Activated naive CD8-positive, alpha-beta T cell treated with anti-CD3 and anti-CD28 coated beads, Interleukin-2, amount 10 ng/mL, durations not matched to agents 7 days and 5 days (primary cell): Measurements from ENCODE around the gene ALOX15B. TPM values are rescaled to one million over a fixed set of nuclear protein-coding genes. Genes with fewer than 3 reads are reported as not detected.
"Not testable (repeated sequence)": the region's sequence is repeated elsewhere in the genome, so short reads cannot be mapped to it uniquely, and the experiment has no call there.

Experiments used
- ATAC-seq: fragments of 150-1000 bp; cut with Tn5 transposase; one replicate; pipeline ENCODE4 v1.10.0; 2021; ENCODE audit warnings: low read depth, moderate library complexity
- POLR2A ChIA-PET: fragments of 350-600 bp; sonication (Branson Sonifier 250); formaldehyde crosslinking; loops from one replicate; lab custom pipeline; 2021; ENCODE audit warnings: antibody characterized with exemption; lab: Charles Lee
- DNase-seq: peaks from one replicate; pipeline ENCODE4 v3.0.0; 2021
- H3K27ac Mint-ChIP-seq: one replicate; pipeline ENCODE4 v1.8.0; 2022; ENCODE audit warnings: mild to moderate bottlenecking, mixed read lengths
- H3K27me3 Mint-ChIP-seq: one replicate; pipeline ENCODE4 v1.8.0; 2022; ENCODE audit warnings: mild to moderate bottlenecking, moderate library complexity, mixed read lengths
- H3K36me3 Mint-ChIP-seq: one replicate; pipeline ENCODE4 v1.8.0; 2021; ENCODE audit warnings: mild to moderate bottlenecking, mixed read lengths
- H3K4me1 Mint-ChIP-seq: one replicate; pipeline ENCODE4 v1.8.0; 2021; ENCODE audit warnings: mixed read lengths
- H3K4me3 Mint-ChIP-seq: one replicate; pipeline ENCODE4 v1.8.0; 2022; ENCODE audit warnings: mild to moderate bottlenecking, moderate library complexity, mixed read lengths
- H3K9me3 Mint-ChIP-seq: one replicate; pipeline ENCODE4 v1.8.0; 2021; ENCODE audit warnings: mixed read lengths
- total RNA-seq, 2 experiments: library from RNA; stranded (reverse); gene quantifications; one replicate each; pipeline ENCODE4 v1.2.3, GENCODE V29; 2021

The ALOX15B gene
- total RNA-seq, 2 experiments from 2014 or later: not detected

DNA sequence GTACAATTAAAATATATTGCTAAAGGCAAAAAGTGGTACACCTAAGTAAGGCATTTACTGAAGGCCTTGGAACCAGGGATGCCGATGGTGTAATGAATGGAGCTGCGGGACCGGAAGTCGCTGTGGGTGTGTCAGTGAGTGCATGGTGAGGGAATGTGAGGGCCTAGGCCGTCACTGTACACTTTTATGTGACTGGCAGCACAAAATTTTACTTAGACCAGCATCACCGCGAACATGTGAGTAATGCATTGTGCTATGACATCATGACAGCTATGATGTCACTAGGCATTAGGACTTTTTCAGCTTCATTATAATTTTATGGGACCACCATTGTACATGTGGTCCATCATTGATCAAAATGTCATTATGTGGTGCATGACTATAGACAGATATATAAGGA lies 14.7 kb downstream of the ALOX15B start:
- no peak for DNase-seq
- Mint-ChIP-seq H3K27me3 (peaks cover 20% of the 10 kb centered on the region), H3K4me1 (peaks cover 18% of the 10 kb centered on the region), H3K4me3 (no peak overlapping the region), H3K36me3 (no peaks in the 10 kb centered on the region), H3K27ac (no peak overlapping the region), H3K9me3 (no peaks in the 10 kb centered on the region)
- POLR2A ChIA-PET: no interaction called here
- no peak for ATAC-seq

DNA sequence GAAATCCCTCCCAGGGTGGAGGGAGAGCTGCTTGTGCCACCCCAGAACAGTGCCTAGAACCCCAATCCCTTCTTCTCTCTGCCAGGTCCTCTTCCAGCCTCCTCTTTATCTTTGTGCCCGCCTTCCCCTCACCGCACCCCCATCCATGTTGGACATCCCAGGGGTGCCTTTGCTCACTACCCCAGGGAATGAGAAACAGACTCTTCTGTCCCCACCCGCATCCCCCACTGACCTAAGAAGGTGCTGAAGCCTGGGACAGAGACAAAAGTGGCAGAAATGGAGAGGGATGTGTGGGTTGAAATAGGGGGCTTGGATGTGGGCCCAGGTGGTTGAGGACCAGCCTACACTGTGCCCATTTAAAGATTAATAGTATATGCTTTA lies 17.0 kb downstream of the ALOX15B start:
- H3K27ac Mint-ChIP-seq: no peak overlapping the region
- H3K9me3 Mint-ChIP-seq: no peaks in the 10 kb centered on the region
- DNase-seq: peak; percentile 8
- no peaks in the 10 kb centered on the region for H3K36me3 Mint-ChIP-seq
- H3K4me1 Mint-ChIP-seq: peaks cover 22% of the 10 kb centered on the region
- POLR2A ChIA-PET: no interaction called here
- no peak overlapping the region for H3K4me3 Mint-ChIP-seq
- ATAC-seq: no peak
- peaks cover 37% of the 10 kb centered on the region for H3K27me3 Mint-ChIP-seq

DNA sequence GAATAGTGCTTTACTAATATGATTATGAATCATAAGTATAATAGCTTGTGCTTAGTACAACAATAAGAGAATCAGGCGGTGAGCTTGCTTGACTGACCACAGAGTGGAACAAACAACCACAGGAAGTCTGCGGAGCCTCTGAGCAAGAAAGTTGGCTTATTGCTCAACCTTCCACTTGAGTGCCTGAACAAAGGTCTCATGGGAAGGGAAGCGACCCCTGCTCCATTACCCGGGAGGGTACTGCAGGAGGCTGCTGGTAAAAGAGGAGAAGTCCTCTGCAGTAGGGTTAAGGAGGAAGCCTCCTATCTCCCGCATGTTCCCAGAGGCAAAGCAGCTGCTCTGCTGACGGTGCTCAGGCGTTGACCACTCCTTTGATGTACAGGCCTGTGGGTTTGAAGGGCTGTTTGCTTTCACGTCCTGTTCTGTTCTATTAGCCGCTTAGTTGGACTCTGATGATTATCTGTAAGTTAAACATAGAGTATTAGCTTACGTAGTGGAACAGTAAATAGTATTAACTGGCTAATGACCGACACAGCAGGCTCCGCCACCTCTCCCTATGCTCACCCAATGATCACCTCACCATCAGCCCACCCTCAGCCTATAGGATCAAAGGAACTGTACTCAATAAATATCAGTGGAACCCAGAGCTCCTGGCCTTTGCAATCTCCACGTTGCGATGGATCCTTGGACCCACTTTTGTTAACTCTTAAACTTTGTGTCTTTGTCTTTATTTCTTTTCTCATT lies 17.5 kb downstream of the ALOX15B start:
- H3K9me3 Mint-ChIP-seq: no peaks in the 10 kb centered on the region
- H3K27me3 Mint-ChIP-seq: peaks cover 42% of the 10 kb centered on the region
- H3K36me3 Mint-ChIP-seq: no peaks in the 10 kb centered on the region
- H3K4me1 Mint-ChIP-seq: peaks cover 22% of the 10 kb centered on the region
- ATAC-seq (peak; percentile 40), DNase-seq (peak; percentile 38)
- no peak overlapping the region for H3K4me3 Mint-ChIP-seq
- no peak overlapping the region for H3K27ac Mint-ChIP-seq
- POLR2A ChIA-PET: no interaction called here

DNA sequence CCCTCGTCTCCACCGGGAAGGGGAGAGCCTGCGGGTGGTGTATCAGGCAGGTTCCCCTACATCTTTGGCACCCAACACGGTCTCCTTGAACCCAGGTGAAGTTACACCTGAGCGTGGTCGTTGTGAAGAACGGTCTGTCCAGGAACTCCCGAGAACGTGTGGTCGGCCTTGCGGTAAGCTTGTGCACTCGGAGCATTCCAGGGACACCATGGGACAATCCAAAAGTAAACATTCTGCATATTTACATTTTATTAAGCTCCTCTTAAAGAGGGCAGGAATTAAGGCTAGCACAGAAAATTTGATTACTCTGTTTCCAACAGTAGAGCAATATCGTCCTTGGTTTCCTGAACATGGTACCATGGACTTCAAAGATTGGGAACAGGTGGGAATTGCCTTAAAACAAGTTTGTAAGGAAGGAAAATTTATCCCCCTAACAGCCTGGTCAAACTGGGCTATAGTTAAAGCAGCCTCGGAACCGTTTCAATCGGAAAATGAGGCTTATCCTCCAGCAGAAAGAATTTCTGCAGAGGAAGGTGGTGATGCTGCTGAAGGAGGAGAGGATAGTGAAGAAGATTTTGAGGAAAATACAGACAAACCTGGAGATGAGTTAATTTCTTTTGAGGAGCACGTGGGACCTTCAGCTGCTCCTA lies 18.2 kb downstream of the ALOX15B start:
- POLR2A ChIA-PET: interaction anchor here (1.3 kb wide), 1 partner anchor 200 kb away, joined by 3 read pairs; the partner anchor contains the start of gene NAA38
- H3K36me3 Mint-ChIP-seq: no peaks in the 10 kb centered on the region
- no peak overlapping the region for H3K27ac Mint-ChIP-seq
- ATAC-seq (no peak), DNase-seq (no peak)
- H3K27me3 Mint-ChIP-seq: peaks cover 48% of the 10 kb centered on the region
- peaks cover 22% of the 10 kb centered on the region for H3K4me1 Mint-ChIP-seq
- no peak overlapping the region for H3K4me3 Mint-ChIP-seq
- no peaks in the 10 kb centered on the region for H3K9me3 Mint-ChIP-seq

DNA sequence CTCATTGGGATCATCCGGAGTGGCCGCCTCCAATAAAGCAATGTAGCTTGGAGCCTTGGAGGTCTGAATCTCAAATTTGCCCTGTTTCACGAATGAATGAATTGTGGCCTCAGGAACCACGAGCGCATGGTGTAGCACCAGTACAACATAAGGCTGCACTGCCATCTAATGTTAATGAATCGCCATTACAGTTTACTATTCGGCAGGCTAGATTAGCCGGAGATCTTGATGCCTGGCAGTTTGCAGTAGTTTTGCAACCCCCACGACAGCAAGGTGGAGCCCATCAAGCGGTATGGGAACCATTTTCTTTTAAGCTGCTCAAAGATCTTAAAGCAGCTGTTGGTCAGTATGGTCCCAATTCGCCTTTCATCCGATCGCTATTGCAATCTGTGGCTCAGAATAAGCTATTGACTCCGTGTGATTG lies 18.8 kb downstream of the ALOX15B start:
- POLR2A ChIA-PET: interaction anchor here (1.3 kb wide), 1 partner anchor 201 kb away, joined by 3 read pairs; the partner anchor contains the start of gene NAA38

DNA sequence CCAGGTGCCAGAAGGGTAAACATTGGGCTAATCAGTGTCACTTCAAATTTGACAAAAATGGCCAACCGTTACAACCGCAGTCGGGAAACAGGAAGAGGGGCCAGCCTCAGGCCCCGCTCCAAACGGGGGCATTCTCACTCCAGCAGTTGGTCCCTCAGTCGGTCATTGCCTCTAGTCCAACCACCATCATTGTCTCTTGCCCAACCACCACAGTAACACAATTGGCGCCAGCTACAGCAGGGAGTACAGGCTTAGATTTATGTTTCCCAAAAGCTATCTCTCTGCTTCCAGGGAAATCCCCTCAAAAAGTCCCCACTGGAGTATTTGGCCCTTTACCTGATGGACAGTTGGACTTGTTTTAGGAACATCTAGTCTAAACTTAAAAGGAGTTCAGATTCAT lies 20.3 kb downstream of the ALOX15B start:
- no peak overlapping the region for H3K27ac Mint-ChIP-seq
- peaks cover 65% of the 10 kb centered on the region for H3K27me3 Mint-ChIP-seq
- H3K9me3 Mint-ChIP-seq: no peaks in the 10 kb centered on the region
- peaks cover 22% of the 10 kb centered on the region for H3K4me1 Mint-ChIP-seq
- POLR2A ChIA-PET: no interaction called here
- no peaks in the 10 kb centered on the region for H3K36me3 Mint-ChIP-seq
- DNase-seq (no peak), ATAC-seq (no peak)
- no peak overlapping the region for H3K4me3 Mint-ChIP-seq

More for the DNA sequence above, 18.8 kb downstream of the ALOX15B start:
- Mint-ChIP-seq H3K4me3 (no peak overlapping the region), H3K4me1 (peaks cover 22% of the 10 kb centered on the region), H3K9me3 (no peaks in the 10 kb centered on the region), H3K27ac (no peak overlapping the region), H3K27me3 (peaks cover 53% of the 10 kb centered on the region), H3K36me3 (no peaks in the 10 kb centered on the region)
- DNase-seq: peak; percentile 40
- peak; percentile 79 for ATAC-seq

DNA sequence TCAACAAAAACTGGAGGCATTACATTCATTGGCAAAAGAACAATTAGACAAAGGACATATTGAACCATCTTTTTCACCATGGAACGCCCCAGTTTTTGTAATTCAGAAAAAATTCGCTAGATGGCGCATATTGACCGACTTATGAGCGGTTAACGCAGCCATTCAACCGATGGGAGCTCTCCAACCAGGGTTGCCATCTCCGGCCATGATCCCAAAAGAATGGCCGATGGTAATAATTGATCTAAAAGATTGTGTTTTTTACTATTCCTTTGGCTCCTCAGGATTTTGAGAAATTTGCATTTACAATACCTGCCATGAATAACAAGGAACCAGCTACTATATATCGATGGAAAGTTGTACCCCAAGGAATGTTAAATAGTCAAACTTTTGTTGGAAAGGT lies 21.4 kb downstream of the ALOX15B start:
- no peak overlapping the region for H3K4me3 Mint-ChIP-seq
- no peaks in the 10 kb centered on the region for H3K9me3 Mint-ChIP-seq
- POLR2A ChIA-PET: interaction anchor here (1.0 kb wide), 1 partner anchor 14 kb away, joined by 3 read pairs; no protein-coding TSS in a partner anchor
- peaks cover 22% of the 10 kb centered on the region for H3K4me1 Mint-ChIP-seq
- H3K27me3 Mint-ChIP-seq: peaks cover 70% of the 10 kb centered on the region
- no peak overlapping the region for H3K27ac Mint-ChIP-seq
- H3K36me3 Mint-ChIP-seq: no peaks in the 10 kb centered on the region
- ATAC-seq: peak; percentile 33
- DNase-seq: no peak

DNA sequence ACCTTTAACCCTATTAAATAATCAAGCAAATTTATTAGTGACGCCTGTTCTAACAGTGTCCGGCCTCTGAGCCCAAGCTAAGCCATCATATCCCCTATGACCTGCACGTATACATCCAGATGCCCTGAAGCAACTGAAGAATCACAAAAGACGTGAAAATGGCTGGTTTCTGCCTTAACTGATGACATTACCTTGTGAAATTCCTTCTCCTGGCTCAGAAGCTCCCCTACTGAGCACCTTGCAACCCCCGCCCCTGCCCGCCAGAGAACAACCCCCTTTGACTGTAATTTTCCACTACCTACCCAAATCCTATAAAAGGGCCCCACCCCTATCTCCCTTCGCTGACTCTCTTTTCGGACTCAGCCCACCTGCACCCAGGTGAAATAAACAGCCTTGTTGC lies 23.0 kb downstream of the ALOX15B start:
- peaks cover 63% of the 10 kb centered on the region for H3K27me3 Mint-ChIP-seq
- ATAC-seq, DNase-seq, H3K27ac Mint-ChIP-seq, POLR2A ChIA-PET, H3K4me3 Mint-ChIP-seq, H3K9me3 Mint-ChIP-seq, H3K36me3 Mint-ChIP-seq: not testable (repeated sequence)
- H3K4me1 Mint-ChIP-seq: peaks cover 11% of the 10 kb centered on the region

DNA sequence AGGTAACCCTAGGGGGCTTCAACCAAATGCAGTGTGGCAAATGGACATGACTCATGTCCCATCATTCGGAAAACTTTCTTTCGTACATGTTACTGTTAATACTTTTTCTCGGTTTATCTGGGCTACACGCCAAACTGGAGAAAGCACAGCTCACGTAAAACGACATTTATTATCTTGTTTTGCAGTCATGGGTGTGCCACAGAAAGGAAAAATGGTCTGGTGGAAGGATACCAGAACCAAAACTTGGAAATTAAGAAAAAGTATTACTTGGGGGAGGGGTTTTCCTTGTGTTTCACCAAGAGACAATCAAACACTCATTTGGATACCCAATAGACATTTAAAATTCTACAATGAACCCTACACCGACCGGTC lies 23.6 kb downstream of the ALOX15B start:
- peaks cover 6% of the 10 kb centered on the region for H3K4me1 Mint-ChIP-seq
- POLR2A ChIA-PET: interaction anchor here (0.6 to 0.7 kb wide), 2 partner anchors 153 to 1206 kb away, joined by 3 to 4 read pairs; no protein-coding TSS in a partner anchor
- peaks cover 57% of the 10 kb centered on the region for H3K27me3 Mint-ChIP-seq
- H3K9me3 Mint-ChIP-seq: no peaks in the 10 kb centered on the region
- no peaks in the 10 kb centered on the region for H3K36me3 Mint-ChIP-seq
- no peak overlapping the region for H3K4me3 Mint-ChIP-seq
- DNase-seq: no peak
- ATAC-seq: no peak
- H3K27ac Mint-ChIP-seq: no peak overlapping the region

DNA sequence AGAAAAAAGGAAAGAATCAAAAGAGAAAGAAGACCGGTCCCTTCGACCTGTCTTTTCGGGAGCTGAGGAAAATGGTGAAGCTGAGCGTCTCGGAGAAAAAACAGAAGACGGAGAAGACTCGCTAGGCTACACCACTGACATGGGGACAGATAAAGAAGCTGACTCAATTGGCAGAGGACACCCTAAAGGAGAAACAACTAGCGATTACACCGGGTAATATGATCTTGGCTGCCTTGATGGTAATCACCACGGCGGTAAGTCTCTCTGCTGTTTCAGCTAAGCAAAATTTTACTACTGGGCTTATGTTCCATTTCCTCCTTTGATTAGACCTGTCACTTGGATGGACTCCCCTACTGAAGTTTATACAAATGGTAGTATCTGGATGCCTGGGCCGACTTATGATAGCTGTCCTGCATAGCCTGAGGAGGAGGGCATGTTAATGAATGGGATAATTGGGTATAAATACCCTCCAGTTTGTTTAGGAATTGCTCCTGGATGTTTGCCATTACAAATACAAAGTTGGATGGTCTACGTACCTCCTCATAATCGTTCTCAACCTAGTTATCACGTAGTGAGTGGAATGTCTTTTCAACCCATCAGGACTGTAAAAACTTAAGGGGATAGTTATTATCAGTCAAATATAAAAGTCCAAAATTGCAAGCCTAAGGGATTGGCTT lies 24.1 kb downstream of the ALOX15B start:
- Mint-ChIP-seq H3K4me1 (peaks cover 4% of the 10 kb centered on the region), H3K9me3 (no peaks in the 10 kb centered on the region), H3K4me3 (no peak overlapping the region), H3K27ac (no peak overlapping the region), H3K27me3 (peaks cover 56% of the 10 kb centered on the region), H3K36me3 (no peaks in the 10 kb centered on the region)
- no peak for ATAC-seq
- POLR2A ChIA-PET: interaction anchor here (0.6 to 0.7 kb wide), 2 partner anchors 152 to 1205 kb away, joined by 3 to 4 read pairs; no protein-coding TSS in a partner anchor
- DNase-seq: no peak

DNA sequence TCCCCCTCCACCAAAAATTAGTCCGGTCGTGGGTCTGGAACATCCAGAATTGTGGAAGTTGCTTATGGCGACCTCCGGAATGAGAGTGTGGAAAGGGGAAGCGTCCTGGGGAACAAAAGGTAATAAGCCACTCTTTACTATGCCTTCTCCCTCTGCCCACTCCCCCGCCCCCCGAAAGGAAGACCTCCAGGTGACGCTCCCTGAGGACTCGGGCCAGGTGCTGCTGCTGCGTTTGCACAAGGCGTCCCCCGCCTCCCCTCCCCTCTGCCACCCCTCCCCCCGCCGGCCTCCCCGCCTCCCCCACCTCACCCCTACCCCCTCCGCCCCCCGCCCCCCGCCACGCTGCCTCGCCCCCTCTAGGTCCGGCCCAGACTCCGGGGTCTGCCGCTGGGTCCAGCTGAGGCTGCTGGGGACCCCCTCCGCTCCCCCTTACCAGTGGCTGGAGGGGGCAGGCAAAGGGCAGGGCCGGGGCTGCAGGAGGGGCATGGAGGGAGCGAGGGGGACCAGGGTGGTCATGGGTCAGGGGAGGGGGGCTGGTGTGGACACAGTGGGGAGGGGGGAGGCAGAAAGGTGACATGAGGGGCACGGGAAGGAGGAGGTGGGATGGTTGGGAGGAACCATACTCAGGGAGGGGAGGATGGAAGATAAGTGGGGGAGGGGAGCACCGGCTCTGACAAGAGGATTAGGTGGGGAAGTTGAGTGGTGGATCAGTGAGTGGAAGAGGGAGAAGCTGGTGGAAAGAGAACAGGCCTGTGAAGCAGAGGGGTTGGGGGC lies 25.1 kb downstream of the ALOX15B start:
- DNase-seq: no peak
- H3K4me1 Mint-ChIP-seq: peaks cover 1% of the 10 kb centered on the region
- no peak for ATAC-seq
- H3K36me3 Mint-ChIP-seq: no peaks in the 10 kb centered on the region
- no peak overlapping the region for H3K27ac Mint-ChIP-seq
- peaks cover 55% of the 10 kb centered on the region for H3K27me3 Mint-ChIP-seq
- H3K4me3 Mint-ChIP-seq: no peak overlapping the region
- no peaks in the 10 kb centered on the region for H3K9me3 Mint-ChIP-seq
- POLR2A ChIA-PET: no interaction called here

DNA sequence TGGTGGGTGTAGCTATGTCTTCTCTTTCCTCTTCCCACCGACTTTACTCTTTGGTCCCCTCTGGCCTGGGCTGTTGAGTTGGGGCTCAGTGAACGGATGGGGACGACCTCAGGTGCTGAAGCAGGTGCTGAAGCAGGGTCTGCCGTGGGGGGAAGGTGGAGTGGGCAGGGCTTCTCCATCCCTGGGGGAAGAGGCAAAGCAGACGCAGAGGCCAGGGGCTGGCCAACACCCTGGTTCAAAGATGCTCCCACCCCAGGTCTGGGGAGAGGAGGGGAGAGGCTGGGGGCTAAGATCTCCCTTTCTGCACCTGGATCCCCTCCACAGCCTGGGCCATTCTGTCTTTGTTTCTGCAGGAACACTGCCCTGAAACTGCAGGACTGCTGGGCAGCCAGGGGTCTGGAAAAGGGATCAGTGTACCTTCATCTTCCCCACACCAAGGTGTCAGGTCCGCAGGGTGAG lies 25.7 kb downstream of the ALOX15B start:
- no peak overlapping the region for H3K27ac Mint-ChIP-seq
- H3K9me3 Mint-ChIP-seq: no peaks in the 10 kb centered on the region
- H3K4me1 Mint-ChIP-seq: no peaks in the 10 kb centered on the region
- ATAC-seq: no peak
- DNase-seq: no peak
- POLR2A ChIA-PET: no interaction called here
- no peaks in the 10 kb centered on the region for H3K36me3 Mint-ChIP-seq
- H3K4me3 Mint-ChIP-seq: no peak overlapping the region
- peaks cover 52% of the 10 kb centered on the region for H3K27me3 Mint-ChIP-seq
